OCI-LY7 (cell line): ENCODE results near the gene CYP2A7. TPM values are rescaled to one million over a fixed set of nuclear protein-coding genes. Genes with fewer than 3 reads are reported as not detected.
"Not testable (repeated sequence)": the region's sequence is repeated elsewhere in the genome, so short reads cannot be mapped to it uniquely, and the experiment has no call there.

ENCODE experiments used
- BruUV-seq: library from RNA; stranded (reverse); fragments of 400-500 nt; replicated peaks from 2 replicates; lab custom pipeline; 2021; lab: Mats Ljungman, UMichigan
- CTCF ChIA-PET: fragments of 300-600 bp; sonication (Branson Sonifier 250); formaldehyde crosslinking; loops from one replicate; lab custom pipeline; 2022; ENCODE audit warnings: antibody characterized with exemption; ENCODE audit not compliant: unreplicated experiment; lab: Charles Lee
- POLR2A ChIA-PET: fragments of 300-600 bp; sonication (Branson Sonifier 250); formaldehyde crosslinking; loops from one replicate; lab custom pipeline; 2022; ENCODE audit warnings: antibody characterized with exemption; lab: Charles Lee
- DNase-seq: peaks from one replicate; pipeline ENCODE4 v3.0.0-alpha.2; 2015; ENCODE audit warnings: low spot score
- H2AFZ ChIP-seq: fragments of 200-600 bp; sonication (generic), shearing (Covaris generic); 2 replicates; pipeline ENCODE4 v1.6.1; 2014; ENCODE audit warnings: mild to moderate bottlenecking, antibody characterized with exemption, low read length, moderate library complexity
- H3K27ac ChIP-seq: fragments of 200-600 bp; sonication (generic); 2 replicates; pipeline ENCODE4 v1.5.1; 2014; ENCODE audit warnings: mixed run types, low read depth, mild to moderate bottlenecking, moderate library complexity, low read length, inconsistent platforms; ENCODE audit not compliant: poor library complexity, severe bottlenecking
- H3K36me3 ChIP-seq: fragments of 200-600 bp; sonication (generic); 2 replicates; pipeline ENCODE4 v1.6.1; 2014; ENCODE audit warnings: mild to moderate bottlenecking, antibody characterized with exemption, low read length, moderate library complexity, mixed read lengths; ENCODE audit not compliant: insufficient read depth
- H3K4me1 ChIP-seq: fragments of 200-600 bp; sonication (generic); 2 replicates; pipeline ENCODE4 v1.5.1; 2014; ENCODE audit warnings: mild to moderate bottlenecking, low read length; ENCODE audit not compliant: insufficient read depth, poor library complexity, severe bottlenecking
- H3K4me2 ChIP-seq: fragments of 200-600 bp; sonication (generic); 2 replicates; pipeline ENCODE4 v1.6.1; 2014; ENCODE audit warnings: mild to moderate bottlenecking, low read length
- H3K4me3 ChIP-seq: fragments of 200-600 bp; sonication (generic); 2 replicates; pipeline ENCODE4 v1.5.1; 2014; ENCODE audit warnings: mild to moderate bottlenecking, low read depth, low read length; ENCODE audit not compliant: poor library complexity, severe bottlenecking
- H3K79me2 ChIP-seq: fragments of 200-600 bp; sonication (generic); 2 replicates; pipeline ENCODE4 v1.6.1; 2016; ENCODE audit warnings: low read depth, mild to moderate bottlenecking, low read length, moderate library complexity, mixed read lengths; ENCODE audit not compliant: insufficient read depth
- H3K9me2 ChIP-seq: fragments of 200-600 bp; sonication (generic); 2 replicates; pipeline ENCODE4 v1.6.1; 2016; ENCODE audit warnings: mild to moderate bottlenecking, low read length, mixed read lengths; ENCODE audit not compliant: insufficient read depth
- H3K9me3 ChIP-seq: fragments of 200-600 bp; sonication (generic); 2 replicates; pipeline ENCODE4 v1.6.1; 2014; ENCODE audit warnings: mild to moderate bottlenecking, mixed run types, low read length, mixed read lengths
- H4K20me1 ChIP-seq: fragments of 200-600 bp; sonication (generic); 2 replicates; pipeline ENCODE4 v1.6.1; 2014; ENCODE audit warnings: mild to moderate bottlenecking, antibody characterized with exemption, low read length, moderate library complexity, mixed read lengths; ENCODE audit not compliant: insufficient read depth
- CTCF ChIP-seq: fragments of 200-600 bp; sonication (generic); conservative IDR thresholded peaks from 2 replicates; pipeline ENCODE4 v1.5.1; 2014; ENCODE audit warnings: mild to moderate bottlenecking, antibody characterized with exemption, low read length, moderate library complexity, mixed read lengths
- EZH2phosphoT487 ChIP-seq: fragments of 200-600 bp; sonication (generic); IDR thresholded peaks from 2 replicates; pipeline ENCODE4 v1.6.1; 2018; ENCODE audit warnings: low read depth, borderline replicate concordance, mild to moderate bottlenecking, mixed run types, antibody characterized with exemption, low read length, moderate library complexity, mixed read lengths
- intact Hi-C: fragments of 100-400 bp; cut with micrococcal nuclease; formaldehyde crosslinking; loops from one replicate; pipeline ENCODE4 v1.10.0; 2022; ENCODE audit not compliant: unreplicated experiment
- total RNA-seq, 2 experiments: library from RNA; depleted of rRNA in 1 of 2; stranded (reverse); fragments of >200 nt in 1 of 2; shearing (Covaris generic) in 1 of 2; gene quantifications; 2 replicates each; pipeline ENCODE4 v1.2.3, GENCODE V29; 2014 to 2022

CYP2A7 gene
- total RNA-seq, 2 experiments from 2014 or later: not detected

- no peaks in the 10 kb centered on the region for H3K36me3 ChIP-seq
- no peak overlapping the region for H3K27ac ChIP-seq
- H3K4me3 ChIP-seq: no peak overlapping the region
- ChIA-PET POLR2A (no interaction called here), CTCF (no interaction called here)
- no peak for DNase-seq
- no peaks in the 10 kb centered on the region for H3K4me1 ChIP-seq
- H3K4me2 ChIP-seq: no peak overlapping the region
- no peaks in the 10 kb centered on the region for H4K20me1 ChIP-seq
- H2AFZ ChIP-seq: no peak overlapping the region
- BruUV-seq: no TSS peak
- H3K9me2 ChIP-seq: no peaks in the 10 kb centered on the region
- TF ChIP-seq CTCF (no peak), EZH2phosphoT487 (no peak)
- intact Hi-C loops: no loop called here
- H3K79me2 ChIP-seq: no peaks in the 10 kb centered on the region
- H3K9me3 ChIP-seq: no peaks in the 10 kb centered on the region
These were observed 50.3 kb downstream of the CYP2A7 start for GRCh38 chr19:40831502-40832430.

- CTCF ChIA-PET, H3K27ac ChIP-seq, BruUV-seq, H3K4me2 ChIP-seq, H3K36me3 ChIP-seq, POLR2A ChIA-PET, H3K79me2 ChIP-seq, H2AFZ ChIP-seq, H3K9me2 ChIP-seq, H3K9me3 ChIP-seq, H3K4me3 ChIP-seq, intact Hi-C loops, DNase-seq, H4K20me1 ChIP-seq, H3K4me1 ChIP-seq: not testable (repeated sequence)
These were observed 51.3 kb downstream of the CYP2A7 start for GRCh38 chr19:40830741-40831140.

GRCh38 chr19:40829205-40829604, 52.8 kb downstream of the CYP2A7 start:
- Histone ChIP-seq H3K79me2 (no peaks in the 10 kb centered on the region), H3K9me2 (no peaks in the 10 kb centered on the region), H3K4me2 (no peak overlapping the region), H3K36me3 (no peaks in the 10 kb centered on the region), H3K27ac (no peak overlapping the region), H3K4me3 (no peak overlapping the region), H2AFZ (no peak overlapping the region), H3K9me3 (no peaks in the 10 kb centered on the region), H3K4me1 (no peaks in the 10 kb centered on the region), H4K20me1 (no peaks in the 10 kb centered on the region)
- ChIA-PET CTCF (interaction anchor here (0.9 kb wide), 1 partner anchor 146 kb away, joined by 3 read pairs; no protein-coding TSS in a partner anchor), POLR2A (no interaction called here)
- BruUV-seq: no TSS peak
- intact Hi-C loops: no loop called here
- TF ChIP-seq CTCF (no peak), EZH2phosphoT487 (no peak)
- no peak for DNase-seq
